HG03066 (cell line): ENCODE data around the gene KIAA0040.
A peak's percentile ranks its signal among the peaks of the same experiment; 100 is the strongest.

ENCODE experiments used
- ATAC-seq: cut with Tn5 transposase; IDR thresholded peaks from one replicate; pipeline ENCODE4 v1.9.1; 2021; ENCODE audit warnings: low read depth; ENCODE audit not compliant: unreplicated experiment

Gene KIAA0040

GRCh38 chr1:175203570-175204068 is 11.0 kb upstream of the KIAA0040 start:
- ATAC-seq, result no peak

GRCh38 chr1:175200678-175201521 is 8.3 kb upstream of the KIAA0040 start:
- ATAC-seq, result no peak

GRCh38 chr1:175198332-175198731 is 5.8 kb upstream of the KIAA0040 start:
- no peak for ATAC-seq

GRCh38 chr1:175197531-175197930 is 5.0 kb upstream of the KIAA0040 start:
- ATAC-seq, result no peak

GRCh38 chr1:175195798-175196197 is 3.2 kb upstream of the KIAA0040 start:
- ATAC-seq, result no peak

GRCh38 chr1:175195281-175195680 is 2.7 kb upstream of the KIAA0040 start:
- no peak for ATAC-seq

- ATAC-seq, result no peak
Observed at GRCh38 chr1:175193527-175193910, 943 bp upstream of the KIAA0040 start.

- no peak for ATAC-seq
Observed at GRCh38 chr1:175192111-175192629, 406 bp downstream of the KIAA0040 start.

GRCh38 chr1:175191659-175192058 is 917 bp downstream of the KIAA0040 start:
- peak; percentile 25 for ATAC-seq

GRCh38 chr1:175188936-175189335 is 3.6 kb downstream of the KIAA0040 start:
- peak; percentile 63 for ATAC-seq

- no peak for ATAC-seq
Observed at GRCh38 chr1:175186433-175187160, 6.0 kb downstream of the KIAA0040 start.

GRCh38 chr1:175185903-175186302 is 6.7 kb downstream of the KIAA0040 start:
- no peak for ATAC-seq

GRCh38 chr1:175183586-175183985 is 9.0 kb downstream of the KIAA0040 start:
- no peak for ATAC-seq

- ATAC-seq, result no peak
Observed at GRCh38 chr1:175182201-175182746, 10.3 kb downstream of the KIAA0040 start.

GRCh38 chr1:175179837-175180590 is 12.6 kb downstream of the KIAA0040 start:
- ATAC-seq, result no peak

GRCh38 chr1:175178456-175178855 is 14.1 kb downstream of the KIAA0040 start:
- no peak for ATAC-seq

- ATAC-seq, result no peak
Observed at GRCh38 chr1:175178056-175178455, 14.5 kb downstream of the KIAA0040 start.

GRCh38 chr1:175176246-175176645 is 16.3 kb downstream of the KIAA0040 start:
- no peak for ATAC-seq

GRCh38 chr1:175174309-175175102 is 18.1 kb downstream of the KIAA0040 start:
- no peak for ATAC-seq

- no peak for ATAC-seq
Observed at GRCh38 chr1:175173531-175173930, 19.0 kb downstream of the KIAA0040 start.
